SK-N-SH treated with all-trans-retinoic acid at 6 μM for 48 hours (cell line): ENCODE data around the gene CABP1.
A peak's percentile ranks its signal among the peaks of the same experiment; 100 is the strongest.

Experiments used
- ATAC-seq: fragments of 200-7000 bp; cut with Tn5 transposase; 3 replicates; pipeline ENCODE4 v1.9.1; 2020; ENCODE audit warnings: mild to moderate bottlenecking, moderate library complexity
- ARNTL ChIP-seq: fragments of 450-650 bp; formaldehyde crosslinking; IDR thresholded peaks from 2 replicates; pipeline ENCODE4 v1.5.0; 2020; ENCODE audit warnings: low read depth, mild to moderate bottlenecking, moderate library complexity, borderline replicate concordance
- BACH2 ChIP-seq: fragments of 250-450 bp; sonication (Bioruptor Pico); IDR thresholded peaks from 2 replicates; pipeline ENCODE4 v1.9.0; 2021; ENCODE audit warnings: mild to moderate bottlenecking, borderline replicate concordance
- CSDC2 ChIP-seq: fragments of 250-450 bp; sonication (Bioruptor Pico); IDR thresholded peaks from 2 replicates; pipeline ENCODE4 v1.5.0; 2020; ENCODE audit warnings: mild to moderate bottlenecking, moderate library complexity
- ESRRG ChIP-seq: fragments of 250-450 bp; sonication (Bioruptor Pico); IDR thresholded peaks from 2 replicates; pipeline ENCODE4 v1.6.1; 2021; ENCODE audit warnings: mild to moderate bottlenecking
- GLIS3 ChIP-seq: fragments of 250-450 bp; sonication (Bioruptor Pico); IDR thresholded peaks from 2 replicates; pipeline ENCODE4 v1.5.0; 2020; ENCODE audit warnings: mild to moderate bottlenecking, moderate library complexity
- ISL1 ChIP-seq: fragments of 250-450 bp; sonication (Bioruptor Pico); IDR thresholded peaks from 2 replicates; pipeline ENCODE4 v2.1.2; 2022; ENCODE audit warnings: mild to moderate bottlenecking, moderate library complexity
- OSR1 ChIP-seq: fragments of 250-450 bp; sonication (Bioruptor Pico); IDR thresholded peaks from 2 replicates; pipeline ENCODE4 v1.8.0; 2022; ENCODE audit warnings: moderate library complexity, mild to moderate bottlenecking, inconsistent platforms
- PPARA ChIP-seq: fragments of 250-450 bp; sonication (Bioruptor Pico); IDR thresholded peaks from 2 replicates; pipeline ENCODE4 v1.5.0; 2020; ENCODE audit warnings: mild to moderate bottlenecking, borderline replicate concordance
- RARB ChIP-seq: fragments of 250-450 bp; sonication (Bioruptor Pico); IDR thresholded peaks from 2 replicates; pipeline ENCODE4 v1.8.0; 2021; ENCODE audit warnings: mild to moderate bottlenecking, moderate library complexity
- SNAI2 ChIP-seq: fragments of 250-450 bp; sonication (Bioruptor Pico); IDR thresholded peaks from 2 replicates; pipeline ENCODE4 v1.5.0; 2020; ENCODE audit warnings: mild to moderate bottlenecking, moderate library complexity
- TCF4 ChIP-seq: fragments of 250-450 bp; sonication (Bioruptor Pico); IDR thresholded peaks from 2 replicates; pipeline ENCODE4 v1.8.0; 2021; ENCODE audit warnings: mild to moderate bottlenecking, moderate library complexity, borderline replicate concordance
- TOX ChIP-seq: fragments of 250-450 bp; sonication (Bioruptor Pico); IDR thresholded peaks from 2 replicates; pipeline ENCODE4 v1.8.0; 2021; ENCODE audit warnings: mild to moderate bottlenecking, moderate library complexity, borderline replicate concordance
- ZC3H10 ChIP-seq: fragments of 250-450 bp; sonication (Bioruptor Pico); IDR thresholded peaks from 2 replicates; pipeline ENCODE4 v1.5.1; 2021; ENCODE audit warnings: mild to moderate bottlenecking, moderate library complexity
- ZFP3 ChIP-seq: fragments of 250-450 bp; sonication (Bioruptor Pico); IDR thresholded peaks from 2 replicates; pipeline ENCODE4 v1.5.0; 2020; ENCODE audit warnings: mild to moderate bottlenecking, moderate library complexity
- ZFP30 ChIP-seq: fragments of 450-650 bp; formaldehyde crosslinking; IDR thresholded peaks from 2 replicates; pipeline ENCODE4 v1.5.0; 2022; ENCODE audit warnings: mild to moderate bottlenecking, moderate library complexity
- ZNF565 ChIP-seq: fragments of 450-650 bp; formaldehyde crosslinking; conservative IDR thresholded peaks from 2 replicates; pipeline ENCODE4 v1.5.0; 2020; ENCODE audit warnings: low read depth, mild to moderate bottlenecking, moderate library complexity
- ZNF70 ChIP-seq: fragments of 450-650 bp; formaldehyde crosslinking; IDR thresholded peaks from 2 replicates; pipeline ENCODE4 v1.5.0; 2020; ENCODE audit warnings: mild to moderate bottlenecking, moderate library complexity
- ZNF8 ChIP-seq: fragments of 450-650 bp; formaldehyde crosslinking; IDR thresholded peaks from 2 replicates; pipeline ENCODE4 v1.5.0; 2020; ENCODE audit warnings: mild to moderate bottlenecking, moderate library complexity
- TF ChIP-seq, protein P1 (sequence below): fragments of 250-450 bp; sonication (Bioruptor Pico); IDR thresholded peaks from 2 replicates; pipeline ENCODE4 v1.5.1; 2020; ENCODE audit warnings: low read depth, mild to moderate bottlenecking, moderate library complexity
- TF ChIP-seq, protein P2 (sequence below): fragments of 250-450 bp; sonication (Bioruptor Pico); IDR thresholded peaks from 2 replicates; pipeline ENCODE4 v1.5.1; 2021; ENCODE audit warnings: mild to moderate bottlenecking, moderate library complexity
- TF ChIP-seq, protein P3 (sequence below): fragments of 250-450 bp; sonication (Bioruptor Pico); IDR thresholded peaks from 2 replicates; pipeline ENCODE4 v1.8.0; 2021; ENCODE audit warnings: low read depth, mild to moderate bottlenecking, moderate library complexity, borderline replicate concordance
- TF ChIP-seq, protein P4 (sequence below): fragments of 250-450 bp; sonication (Bioruptor Pico); IDR thresholded peaks from 2 replicates; pipeline ENCODE4 v1.5.0; 2020; ENCODE audit warnings: mild to moderate bottlenecking, moderate library complexity

The CABP1 gene

DNA sequence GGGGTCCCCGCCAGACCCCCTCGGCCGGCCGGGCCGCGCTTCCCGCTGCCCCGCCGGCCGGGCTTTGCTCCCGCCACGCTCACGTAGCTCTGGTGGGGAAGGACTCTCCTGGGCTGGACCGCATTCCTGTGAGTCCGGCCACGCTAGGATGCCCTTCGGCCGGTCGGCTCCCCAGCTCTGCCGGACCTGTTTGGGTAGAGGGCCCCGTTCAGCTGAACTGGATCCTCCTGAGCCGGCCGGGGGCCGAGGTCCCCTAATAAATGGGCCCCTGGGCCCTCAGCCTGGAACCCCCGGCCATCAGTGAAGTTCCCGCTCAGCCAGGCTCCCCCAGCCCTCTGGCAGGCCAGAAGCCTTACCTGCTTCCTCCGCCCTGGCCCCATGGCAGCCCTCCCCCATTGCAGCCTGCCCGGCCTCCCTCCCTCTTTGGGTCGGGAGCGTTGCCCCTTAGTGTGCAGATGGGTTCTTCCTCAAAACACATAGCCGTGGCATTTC, 70.4 kb downstream of the CABP1 start:
- ATAC-seq = peak; percentile 27

DNA sequence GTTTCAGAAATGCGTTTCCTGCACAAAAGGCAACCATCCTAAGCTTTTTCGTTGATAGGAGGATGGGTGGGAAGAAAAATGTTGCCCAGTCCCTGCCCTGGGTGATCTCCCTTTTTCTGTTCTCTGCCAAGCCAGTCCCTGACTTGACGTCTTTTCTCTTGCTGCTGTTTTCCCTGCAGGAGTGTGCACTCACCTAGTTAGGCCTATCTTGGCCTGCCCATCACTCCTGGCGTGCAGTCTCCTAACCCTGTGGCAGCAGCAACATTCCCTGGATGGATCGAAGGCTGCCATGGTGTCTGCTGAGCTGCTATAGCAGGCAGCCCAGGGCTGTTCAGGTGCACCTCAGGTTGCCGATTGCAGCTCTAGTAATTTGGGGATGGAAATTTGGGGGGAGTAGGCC, 71.0 kb downstream of the CABP1 start:
- peak; percentile 15 for ATAC-seq
- TF ChIP-seq GLIS3 (no peak), PPARA (CRISPR knock-in tag) (no peak), BACH2 (CRISPR knock-in tag) (no peak), ZNF70 (CRISPR knock-in tag) (no peak), SNAI2 (CRISPR knock-in tag) (no peak), ESRRG (CRISPR knock-in tag) (no peak), RARB (CRISPR knock-in tag) (no peak), ZNF565 (CRISPR knock-in tag) (no peak), OSR1 (CRISPR knock-in tag) (no peak), ZNF8 (CRISPR knock-in tag) (no peak), ARNTL (no peak)
- TF ChIP-seq, protein P1, sequence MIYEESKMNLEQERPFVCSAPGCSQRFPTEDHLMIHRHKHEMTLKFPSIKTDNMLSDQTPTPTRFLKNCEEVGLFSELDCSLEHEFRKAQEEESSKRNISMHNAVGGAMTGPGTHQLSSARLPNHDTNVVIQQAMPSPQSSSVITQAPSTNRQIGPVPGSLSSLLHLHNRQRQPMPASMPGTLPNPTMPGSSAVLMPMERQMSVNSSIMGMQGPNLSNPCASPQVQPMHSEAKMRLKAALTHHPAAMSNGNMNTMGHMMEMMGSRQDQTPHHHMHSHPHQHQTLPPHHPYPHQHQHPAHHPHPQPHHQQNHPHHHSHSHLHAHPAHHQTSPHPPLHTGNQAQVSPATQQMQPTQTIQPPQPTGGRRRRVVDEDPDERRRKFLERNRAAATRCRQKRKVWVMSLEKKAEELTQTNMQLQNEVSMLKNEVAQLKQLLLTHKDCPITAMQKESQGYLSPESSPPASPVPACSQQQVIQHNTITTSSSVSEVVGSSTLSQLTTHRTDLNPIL (CRISPR knock-in tag) = no peak

More for the DNA sequence above, 70.4 kb downstream of the CABP1 start:
- TF ChIP-seq, protein P2, sequence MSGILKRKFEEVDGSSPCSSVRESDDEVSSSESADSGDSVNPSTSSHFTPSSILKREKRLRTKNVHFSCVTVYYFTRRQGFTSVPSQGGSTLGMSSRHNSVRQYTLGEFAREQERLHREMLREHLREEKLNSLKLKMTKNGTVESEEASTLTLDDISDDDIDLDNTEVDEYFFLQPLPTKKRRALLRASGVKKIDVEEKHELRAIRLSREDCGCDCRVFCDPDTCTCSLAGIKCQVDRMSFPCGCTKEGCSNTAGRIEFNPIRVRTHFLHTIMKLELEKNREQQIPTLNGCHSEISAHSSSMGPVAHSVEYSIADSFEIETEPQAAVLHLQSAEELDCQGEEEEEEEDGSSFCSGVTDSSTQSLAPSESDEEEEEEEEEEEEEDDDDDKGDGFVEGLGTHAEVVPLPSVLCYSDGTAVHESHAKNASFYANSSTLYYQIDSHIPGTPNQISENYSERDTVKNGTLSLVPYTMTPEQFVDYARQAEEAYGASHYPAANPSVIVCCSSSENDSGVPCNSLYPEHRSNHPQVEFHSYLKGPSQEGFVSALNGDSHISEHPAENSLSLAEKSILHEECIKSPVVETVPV = no peak
- TF ChIP-seq, all 23 proteins: peak for 0

DNA sequence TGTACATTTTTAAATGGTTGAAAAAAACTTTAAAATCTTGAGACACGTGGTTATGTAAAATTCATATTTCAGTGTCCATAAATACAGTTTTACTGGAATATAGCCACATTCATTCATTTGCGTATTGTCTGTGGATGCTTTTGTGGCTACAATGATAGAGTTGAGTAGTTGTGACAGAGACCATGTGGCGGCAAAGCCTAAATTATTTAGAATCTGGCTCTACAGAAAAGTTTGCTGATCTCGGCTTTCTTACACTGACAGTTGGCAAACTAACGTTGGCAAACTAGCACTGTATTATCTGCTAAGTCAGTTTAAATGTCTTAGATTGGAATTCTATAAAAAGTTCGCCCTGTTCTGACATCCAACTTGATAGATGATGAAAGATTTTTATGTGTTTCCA, 72.2 kb downstream of the CABP1 start:
- no peak for ATAC-seq
- TF ChIP-seq ZC3H10 (CRISPR knock-in tag) = no peak
- TF ChIP-seq GLIS3 = no peak
- TF ChIP-seq ZFP30 (CRISPR knock-in tag) = no peak
- no peak for TF ChIP-seq TOX (CRISPR knock-in tag)

DNA sequence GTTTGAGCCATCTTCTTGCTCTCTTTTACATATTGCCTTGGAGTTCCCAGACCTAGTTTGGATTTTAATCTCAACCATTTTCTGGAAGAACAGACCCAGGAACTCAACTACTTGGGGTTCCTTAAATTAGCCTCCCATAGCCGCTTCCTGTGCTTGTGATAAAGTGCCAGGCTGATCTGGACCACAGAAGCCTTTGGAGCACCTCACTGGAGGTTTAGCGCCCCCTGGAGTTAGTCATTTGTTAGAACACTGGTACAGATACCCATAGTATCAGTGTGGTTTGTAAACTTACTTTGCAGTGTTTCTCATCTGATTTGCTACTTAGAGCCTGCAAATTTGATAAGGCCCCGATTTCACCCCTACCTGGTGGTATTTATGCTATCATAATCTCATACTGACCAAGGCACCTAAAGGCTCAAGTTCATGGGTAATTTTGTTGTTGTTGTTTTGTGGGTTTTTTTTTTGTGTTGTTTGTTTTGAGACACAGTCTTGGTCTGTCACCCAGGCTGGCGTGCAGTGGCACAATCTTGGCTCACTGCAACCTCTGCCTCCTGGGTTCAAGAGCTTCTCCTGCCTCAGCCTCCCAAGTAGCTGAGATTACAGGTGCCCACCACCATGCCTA, 73.5 kb downstream of the CABP1 start:
- TF ChIP-seq ZC3H10 (CRISPR knock-in tag) = no peak
- TF ChIP-seq TOX (CRISPR knock-in tag) = no peak
- no peak for TF ChIP-seq ISL1
- TF ChIP-seq TCF4 (CRISPR knock-in tag) = no peak
- no peak for TF ChIP-seq ZNF70 (CRISPR knock-in tag)
- no peak for TF ChIP-seq ZNF8 (CRISPR knock-in tag)
- no peak for TF ChIP-seq ZFP3 (CRISPR knock-in tag)
- TF ChIP-seq BACH2 (CRISPR knock-in tag) = no peak
- TF ChIP-seq, protein P2 = no peak
- no peak for TF ChIP-seq PPARA (CRISPR knock-in tag)
- TF ChIP-seq OSR1 (CRISPR knock-in tag) = no peak
- no peak for TF ChIP-seq CSDC2
- no peak for TF ChIP-seq GLIS3
- TF ChIP-seq, protein P1 (CRISPR knock-in tag) = no peak
- no peak for TF ChIP-seq SNAI2 (CRISPR knock-in tag)
- no peak for TF ChIP-seq ESRRG (CRISPR knock-in tag)
- TF ChIP-seq, protein P3, sequence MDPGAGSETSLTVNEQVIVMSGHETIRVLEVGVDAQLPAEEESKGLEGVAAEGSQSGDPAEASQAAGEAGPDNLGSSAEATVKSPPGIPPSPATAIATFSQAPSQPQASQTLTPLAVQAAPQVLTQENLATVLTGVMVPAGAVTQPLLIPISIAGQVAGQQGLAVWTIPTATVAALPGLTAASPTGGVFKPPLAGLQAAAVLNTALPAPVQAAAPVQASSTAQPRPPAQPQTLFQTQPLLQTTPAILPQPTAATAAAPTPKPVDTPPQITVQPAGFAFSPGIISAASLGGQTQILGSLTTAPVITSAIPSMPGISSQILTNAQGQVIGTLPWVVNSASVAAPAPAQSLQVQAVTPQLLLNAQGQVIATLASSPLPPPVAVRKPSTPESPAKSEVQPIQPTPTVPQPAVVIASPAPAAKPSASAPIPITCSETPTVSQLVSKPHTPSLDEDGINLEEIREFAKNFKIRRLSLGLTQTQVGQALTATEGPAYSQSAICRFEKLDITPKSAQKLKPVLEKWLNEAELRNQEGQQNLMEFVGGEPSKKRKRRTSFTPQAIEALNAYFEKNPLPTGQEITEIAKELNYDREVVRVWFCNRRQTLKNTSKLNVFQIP = no peak
- no peak for TF ChIP-seq ZFP30 (CRISPR knock-in tag)
- TF ChIP-seq, protein P4, sequence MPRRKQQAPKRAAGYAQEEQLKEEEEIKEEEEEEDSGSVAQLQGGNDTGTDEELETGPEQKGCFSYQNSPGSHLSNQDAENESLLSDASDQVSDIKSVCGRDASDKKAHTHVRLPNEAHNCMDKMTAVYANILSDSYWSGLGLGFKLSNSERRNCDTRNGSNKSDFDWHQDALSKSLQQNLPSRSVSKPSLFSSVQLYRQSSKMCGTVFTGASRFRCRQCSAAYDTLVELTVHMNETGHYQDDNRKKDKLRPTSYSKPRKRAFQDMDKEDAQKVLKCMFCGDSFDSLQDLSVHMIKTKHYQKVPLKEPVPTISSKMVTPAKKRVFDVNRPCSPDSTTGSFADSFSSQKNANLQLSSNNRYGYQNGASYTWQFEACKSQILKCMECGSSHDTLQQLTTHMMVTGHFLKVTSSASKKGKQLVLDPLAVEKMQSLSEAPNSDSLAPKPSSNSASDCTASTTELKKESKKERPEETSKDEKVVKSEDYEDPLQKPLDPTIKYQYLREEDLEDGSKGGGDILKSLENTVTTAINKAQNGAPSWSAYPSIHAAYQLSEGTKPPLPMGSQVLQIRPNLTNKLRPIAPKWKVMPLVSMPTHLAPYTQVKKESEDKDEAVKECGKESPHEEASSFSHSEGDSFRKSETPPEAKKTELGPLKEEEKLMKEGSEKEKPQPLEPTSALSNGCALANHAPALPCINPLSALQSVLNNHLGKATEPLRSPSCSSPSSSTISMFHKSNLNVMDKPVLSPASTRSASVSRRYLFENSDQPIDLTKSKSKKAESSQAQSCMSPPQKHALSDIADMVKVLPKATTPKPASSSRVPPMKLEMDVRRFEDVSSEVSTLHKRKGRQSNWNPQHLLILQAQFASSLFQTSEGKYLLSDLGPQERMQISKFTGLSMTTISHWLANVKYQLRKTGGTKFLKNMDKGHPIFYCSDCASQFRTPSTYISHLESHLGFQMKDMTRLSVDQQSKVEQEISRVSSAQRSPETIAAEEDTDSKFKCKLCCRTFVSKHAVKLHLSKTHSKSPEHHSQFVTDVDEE (CRISPR knock-in tag) = no peak
- peak; percentile 77 for ATAC-seq
